Neural progenitor cell (in vitro differentiated cells): ENCODE results near the gene MTRFR. TPM values are rescaled to one million over a fixed set of nuclear protein-coding genes. Genes with fewer than 3 reads are reported as not detected.
A peak's percentile ranks its signal among the peaks of the same experiment; 100 is the strongest.

Experiments
- DNase-seq: peaks from one replicate; pipeline ENCODE4 v3.0.0-alpha.2; 2016; ENCODE audit warnings: low spot score
- H2AFZ ChIP-seq: fragments of 200-600 bp; sonication (generic); replicated peaks from 2 replicates; pipeline ENCODE4 v1.6.1; 2016; ENCODE audit warnings: antibody characterized with exemption
- H3F3A ChIP-seq: fragments of 200-600 bp; sonication (generic); 2 replicates; pipeline ENCODE4 v1.6.1; 2016; ENCODE audit warnings: antibody characterized with exemption, low read depth
- H3K27ac ChIP-seq: fragments of 200-600 bp; sonication (generic); 2 replicates; pipeline ENCODE4 v1.5.1; 2016; ENCODE audit warnings: mild to moderate bottlenecking
- H3K27me3 ChIP-seq: fragments of 200-600 bp; sonication (generic); 2 replicates; pipeline ENCODE4 v1.6.1; 2016; ENCODE audit warnings: mild to moderate bottlenecking, moderate library complexity
- H3K36me3 ChIP-seq: fragments of 200-600 bp; sonication (generic); 2 replicates; pipeline ENCODE4 v1.5.1; 2016
- H3K4me1 ChIP-seq: fragments of 200-600 bp; sonication (generic); 2 replicates; pipeline ENCODE4 v1.6.1; 2016; ENCODE audit warnings: mixed run types
- H3K4me2 ChIP-seq: fragments of 200-600 bp; sonication (generic); 2 replicates; pipeline ENCODE4 v1.6.1; 2016
- H3K4me3 ChIP-seq: fragments of 200-600 bp; sonication (generic); 2 replicates; pipeline ENCODE4 v1.5.1; 2016
- H3K79me2 ChIP-seq: fragments of 200-600 bp; sonication (generic); 2 replicates; pipeline ENCODE4 v1.6.1; 2016; ENCODE audit warnings: low read depth
- H3K9ac ChIP-seq: fragments of 200-600 bp; sonication (generic); 2 replicates; pipeline ENCODE4 v1.6.1; 2016
- H3K9me3 ChIP-seq: fragments of 200-600 bp; sonication (generic); 2 replicates; pipeline ENCODE4 v1.5.1; 2016; ENCODE audit warnings: low read depth
- H4K20me1 ChIP-seq: fragments of 200-600 bp; sonication (generic); 2 replicates; pipeline ENCODE4 v1.6.1; 2016; ENCODE audit warnings: low read depth
- H3K27ac Mint-ChIP-seq: 3 replicates; pipeline ENCODE4 v1.8.0; 2021; ENCODE audit warnings: mixed read lengths
- H3K27me3 Mint-ChIP-seq: 2 replicates; pipeline ENCODE4 v1.8.0; 2022; ENCODE audit warnings: low read depth, mild to moderate bottlenecking, inconsistent platforms, moderate library complexity, mixed read lengths; ENCODE audit not compliant: insufficient read depth
- H3K36me3 Mint-ChIP-seq: 3 replicates; pipeline ENCODE4 v1.8.0; 2021; ENCODE audit warnings: mixed read lengths
- H3K4me1 Mint-ChIP-seq: 3 replicates; pipeline ENCODE4 v1.8.0; 2021; ENCODE audit warnings: mixed read lengths
- H3K4me3 Mint-ChIP-seq: 3 replicates; pipeline ENCODE4 v1.8.0; 2021; ENCODE audit warnings: mild to moderate bottlenecking, moderate library complexity, mixed read lengths
- H3K9me3 Mint-ChIP-seq: 3 replicates; pipeline ENCODE4 v1.8.0; 2020; ENCODE audit warnings: mixed read lengths
- EZH2 ChIP-seq: fragments of 200-600 bp; sonication (generic); IDR thresholded peaks from 2 replicates; pipeline ENCODE4 v1.6.1; 2017; ENCODE audit warnings: antibody characterized with exemption, mild to moderate bottlenecking, moderate library complexity
- EZH2phosphoT487 ChIP-seq: fragments of 200-600 bp; sonication (generic); IDR thresholded peaks from 2 replicates; pipeline ENCODE4 v1.6.1; 2017; ENCODE audit warnings: antibody characterized with exemption
- total RNA-seq: library from RNA; depleted of rRNA; stranded (reverse); fragments of >200 nt; gene quantifications from 2 replicates; pipeline ENCODE4 v1.2.3, GENCODE V29; 2015; ENCODE audit warnings: low replicate concordance
- TF ChIP-seq, protein P1 (sequence below): fragments of 200-600 bp; sonication (generic); IDR thresholded peaks from 2 replicates; pipeline ENCODE4 v1.5.1; 2017; ENCODE audit warnings: antibody characterized with exemption, mild to moderate bottlenecking

Gene MTRFR
- total RNA-seq, 1 donor from 2014 or later: 12.7 TPM

DNA sequence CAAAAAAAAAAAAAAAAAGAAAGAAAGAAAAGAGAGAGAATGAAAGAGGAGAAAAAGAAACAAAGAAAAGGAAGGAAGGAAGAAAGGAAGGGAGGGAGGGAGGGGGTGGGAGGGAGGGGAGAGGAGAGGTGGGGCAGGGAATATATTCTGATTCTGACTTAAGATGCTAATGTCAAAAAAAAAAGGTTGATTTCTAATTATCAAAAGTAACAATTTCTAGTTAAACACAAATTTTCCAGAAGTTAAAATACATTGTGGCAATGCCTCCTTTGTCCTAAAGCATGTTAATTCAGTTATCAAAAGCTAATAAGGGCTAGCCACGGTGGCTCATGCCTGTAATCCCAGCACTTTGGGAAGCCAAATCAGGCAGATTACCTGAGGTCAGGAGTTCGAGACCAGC, 7.8 kb upstream of the MTRFR start:
- no peaks in the 10 kb centered on the region for H3K27me3 ChIP-seq
- peaks cover 12% of the 10 kb centered on the region for H3K4me1 Mint-ChIP-seq
- H3K4me3 ChIP-seq: no peak overlapping the region
- no peaks in the 10 kb centered on the region for H3K27me3 Mint-ChIP-seq
- H3F3A ChIP-seq: peaks cover 17% of the 10 kb centered on the region
- H3K79me2 ChIP-seq: peaks cover 70% of the 10 kb centered on the region
- no peak overlapping the region for H2AFZ ChIP-seq
- peaks cover 11% of the 10 kb centered on the region for H3K36me3 Mint-ChIP-seq
- no peak for TF ChIP-seq EZH2
- TF ChIP-seq, protein P1, sequence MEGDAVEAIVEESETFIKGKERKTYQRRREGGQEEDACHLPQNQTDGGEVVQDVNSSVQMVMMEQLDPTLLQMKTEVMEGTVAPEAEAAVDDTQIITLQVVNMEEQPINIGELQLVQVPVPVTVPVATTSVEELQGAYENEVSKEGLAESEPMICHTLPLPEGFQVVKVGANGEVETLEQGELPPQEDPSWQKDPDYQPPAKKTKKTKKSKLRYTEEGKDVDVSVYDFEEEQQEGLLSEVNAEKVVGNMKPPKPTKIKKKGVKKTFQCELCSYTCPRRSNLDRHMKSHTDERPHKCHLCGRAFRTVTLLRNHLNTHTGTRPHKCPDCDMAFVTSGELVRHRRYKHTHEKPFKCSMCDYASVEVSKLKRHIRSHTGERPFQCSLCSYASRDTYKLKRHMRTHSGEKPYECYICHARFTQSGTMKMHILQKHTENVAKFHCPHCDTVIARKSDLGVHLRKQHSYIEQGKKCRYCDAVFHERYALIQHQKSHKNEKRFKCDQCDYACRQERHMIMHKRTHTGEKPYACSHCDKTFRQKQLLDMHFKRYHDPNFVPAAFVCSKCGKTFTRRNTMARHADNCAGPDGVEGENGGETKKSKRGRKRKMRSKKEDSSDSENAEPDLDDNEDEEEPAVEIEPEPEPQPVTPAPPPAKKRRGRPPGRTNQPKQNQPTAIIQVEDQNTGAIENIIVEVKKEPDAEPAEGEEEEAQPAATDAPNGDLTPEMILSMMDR: no peak
- TF ChIP-seq EZH2phosphoT487: no peak
- H3K9me3 ChIP-seq: no peaks in the 10 kb centered on the region
- H3K9me3 Mint-ChIP-seq: no peaks in the 10 kb centered on the region
- no peak overlapping the region for H3K4me2 ChIP-seq
- H3K27ac Mint-ChIP-seq: no peak overlapping the region
- peaks cover 14% of the 10 kb centered on the region for H4K20me1 ChIP-seq
- no peak for DNase-seq
- peaks cover 5% of the 10 kb centered on the region for H3K4me1 ChIP-seq
- H3K4me3 Mint-ChIP-seq: no peak overlapping the region
- peaks cover 11% of the 10 kb centered on the region for H3K36me3 ChIP-seq
- H3K27ac ChIP-seq: no peak overlapping the region
- H3K9ac ChIP-seq: no peak overlapping the region

DNA sequence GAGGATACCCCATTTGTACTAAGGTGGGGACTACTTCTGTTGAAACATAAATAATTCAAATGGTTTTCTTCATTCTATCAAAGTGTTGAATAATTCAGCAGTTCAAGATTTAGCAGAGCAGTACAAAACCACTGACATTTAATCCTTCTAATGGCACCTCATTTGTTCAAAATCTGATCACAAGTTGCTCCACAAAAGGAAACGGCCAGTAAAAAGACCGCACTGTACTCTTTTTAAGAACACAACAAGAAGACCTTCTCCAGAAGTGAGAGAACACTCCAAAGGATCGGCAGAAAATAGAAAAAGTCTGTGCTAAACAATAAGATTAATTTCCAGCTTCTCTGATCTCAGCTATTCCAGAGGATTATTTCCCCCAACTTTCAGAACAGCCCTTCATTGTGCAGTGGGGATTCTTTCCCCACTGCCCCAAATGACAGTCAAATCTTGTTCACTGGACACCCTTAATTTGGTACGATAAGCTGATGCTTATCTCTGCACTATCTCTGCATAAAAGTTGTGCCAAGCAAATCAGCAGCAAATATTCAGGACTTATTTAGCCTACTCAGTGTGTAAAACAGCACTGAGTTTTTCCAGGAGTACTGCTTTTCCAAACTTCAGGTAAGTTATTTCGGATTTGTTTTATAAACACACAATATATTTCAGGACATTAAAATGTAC, 5.5 kb upstream of the MTRFR start:
- no peaks in the 10 kb centered on the region for H3K27me3 ChIP-seq
- H2AFZ ChIP-seq: no peak overlapping the region
- peaks cover 14% of the 10 kb centered on the region for H4K20me1 ChIP-seq
- peaks cover 12% of the 10 kb centered on the region for H3K36me3 ChIP-seq
- peaks cover 21% of the 10 kb centered on the region for H3K4me1 Mint-ChIP-seq
- no peak overlapping the region for H3K4me2 ChIP-seq
- no peak overlapping the region for H3K27ac Mint-ChIP-seq
- peak overlapping the region; percentile 14 for H3K9ac ChIP-seq
- no peaks in the 10 kb centered on the region for H3K9me3 Mint-ChIP-seq
- H3K9me3 ChIP-seq: no peaks in the 10 kb centered on the region
- peaks cover 4% of the 10 kb centered on the region for H3K36me3 Mint-ChIP-seq
- DNase-seq: no peak
- TF ChIP-seq EZH2phosphoT487: no peak
- TF ChIP-seq EZH2: no peak
- TF ChIP-seq, protein P1: no peak
- H3K79me2 ChIP-seq: peaks cover 88% of the 10 kb centered on the region
- peaks cover 14% of the 10 kb centered on the region for H3K4me1 ChIP-seq
- no peak overlapping the region for H3K4me3 ChIP-seq
- no peaks in the 10 kb centered on the region for H3K27me3 Mint-ChIP-seq
- peak overlapping the region; percentile 56 for H3K27ac ChIP-seq
- no peak overlapping the region for H3K4me3 Mint-ChIP-seq
- peaks cover 11% of the 10 kb centered on the region for H3F3A ChIP-seq

DNA sequence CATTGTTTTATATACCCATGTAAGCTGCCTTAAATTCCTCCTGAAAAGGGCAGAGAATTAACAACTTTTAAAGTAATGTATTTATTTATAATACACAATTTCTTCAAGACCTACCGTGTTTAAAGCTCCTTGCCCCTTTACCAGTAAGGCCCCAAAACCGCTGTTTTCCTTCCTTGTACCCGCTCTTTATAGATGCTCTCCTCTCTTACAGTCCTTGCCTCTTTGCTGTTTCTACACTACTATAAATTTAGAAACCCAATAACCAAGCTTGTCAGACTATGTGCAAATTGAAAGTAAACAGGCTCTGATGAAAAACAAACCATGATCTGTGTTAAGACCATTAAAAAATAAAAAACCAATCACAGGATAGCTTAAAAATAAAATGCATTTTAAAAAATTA, 4.2 kb upstream of the MTRFR start:
- Histone ChIP-seq H3K9me3 (no peaks in the 10 kb centered on the region), H3K4me2 (peak overlapping the region; percentile 25), H3K36me3 (peaks cover 12% of the 10 kb centered on the region), H3F3A (peaks cover 14% of the 10 kb centered on the region), H3K9ac (no peak overlapping the region), H3K27ac (peak overlapping the region; percentile 47), H3K4me1 (peaks cover 16% of the 10 kb centered on the region), H2AFZ (no peak overlapping the region), H3K79me2 (peaks cover 90% of the 10 kb centered on the region), H3K4me3 (no peak overlapping the region), H4K20me1 (peaks cover 14% of the 10 kb centered on the region), H3K27me3 (no peaks in the 10 kb centered on the region)
- no peaks in the 10 kb centered on the region for H3K9me3 Mint-ChIP-seq
- no peaks in the 10 kb centered on the region for H3K36me3 Mint-ChIP-seq
- H3K27me3 Mint-ChIP-seq: peaks cover 3% of the 10 kb centered on the region
- no peak for DNase-seq
- H3K4me1 Mint-ChIP-seq: peaks cover 28% of the 10 kb centered on the region
- H3K4me3 Mint-ChIP-seq: no peak overlapping the region
- H3K27ac Mint-ChIP-seq: no peak overlapping the region
- TF ChIP-seq EZH2 (no peak), EZH2phosphoT487 (no peak)
- TF ChIP-seq, protein P1: no peak
